Endodermal cell (in vitro differentiated cells): Measurements from ENCODE around the gene EPM2A. TPM values are rescaled to one million over a fixed set of nuclear protein-coding genes. Genes with fewer than 3 reads are reported as not detected.

Source experiments
- DNase-seq: peaks from one replicate; pipeline ENCODE4 v3.0.0-alpha.2; 2017
- H3K27ac ChIP-seq: 2 replicates; pipeline ENCODE4 v1.5.1; 2013; ENCODE audit warnings: mild to moderate bottlenecking, low read depth, low read length, moderate library complexity
- H3K27me3 ChIP-seq: 2 replicates; pipeline ENCODE4 v1.6.1; 2013; ENCODE audit warnings: mild to moderate bottlenecking, low read length, moderate library complexity; ENCODE audit not compliant: insufficient read depth, control insufficient read depth, poor library complexity, severe bottlenecking
- H3K36me3 ChIP-seq: 2 replicates; pipeline ENCODE4 v1.7.0; 2013; ENCODE audit warnings: mild to moderate bottlenecking, low read length, moderate library complexity; ENCODE audit not compliant: control insufficient read depth, insufficient read depth
- H3K4me1 ChIP-seq: one replicate; pipeline ENCODE4 v1.7.0; 2013; ENCODE audit warnings: low read length; ENCODE audit not compliant: control insufficient read depth, insufficient read depth
- H3K4me3 ChIP-seq: 2 replicates; pipeline ENCODE4 v1.5.1; 2013; ENCODE audit warnings: mild to moderate bottlenecking, low read length, moderate library complexity
- H3K9ac ChIP-seq: 2 replicates; pipeline ENCODE4 v1.6.1; 2013; ENCODE audit warnings: mild to moderate bottlenecking, low read length, moderate library complexity; ENCODE audit not compliant: poor library complexity, severe bottlenecking; ENCODE audit errors: extremely low read depth
- H3K9me3 ChIP-seq: 2 replicates; pipeline ENCODE4 v1.6.1; 2013; ENCODE audit warnings: mild to moderate bottlenecking, low read length, moderate library complexity; ENCODE audit not compliant: control insufficient read depth
- H3K27ac Mint-ChIP-seq: 2 replicates; pipeline ENCODE4 v1.8.0; 2020; ENCODE audit warnings: mixed read lengths
- H3K27me3 Mint-ChIP-seq: 2 replicates; pipeline ENCODE4 v1.8.0; 2021; ENCODE audit warnings: mild to moderate bottlenecking, mixed read lengths; ENCODE audit not compliant: insufficient read depth
- H3K36me3 Mint-ChIP-seq: 2 replicates; pipeline ENCODE4 v1.8.0; 2020; ENCODE audit warnings: low read depth, mixed read lengths
- H3K4me1 Mint-ChIP-seq: 2 replicates; pipeline ENCODE4 v1.8.0; 2020; ENCODE audit warnings: mixed read lengths
- H3K4me3 Mint-ChIP-seq: 2 replicates; pipeline ENCODE4 v1.8.0; 2020; ENCODE audit warnings: mild to moderate bottlenecking, moderate library complexity, mixed read lengths
- H3K9me3 Mint-ChIP-seq: 2 replicates; pipeline ENCODE4 v1.8.0; 2020; ENCODE audit warnings: mild to moderate bottlenecking, mixed read lengths
- WGBS, 2 experiments: methylation state at CpG; one replicate each; pipeline versions ENCODE4 v1.1.5 to v1.1.7; 2013; ENCODE audit warnings: missing lambda C conversion rate in 2 of 2, mixed read lengths in 1 of 2; ENCODE audit not compliant: insufficient coverage in 1 of 2, insufficient read length in 1 of 2; 5-methylcytosine and 5-hydroxymethylcytosine counted together
- total RNA-seq, 2 donors: library from RNA; stranded (reverse); fragmentation: NEBNext Ultra II Directional in 1 of 2; extraction: Animal tissue kit (Norgen Biotek cat#: 25700) in 1 of 2; gene quantifications; 2 replicates in 1 of 2; 3 replicates in 1 of 2; pipeline ENCODE4 v1.2.1, GENCODE V29; 2021
- TF ChIP-seq, protein P1 (sequence below): fragments of 200-600 bp; sonication (generic); conservative IDR thresholded peaks from 2 replicates; pipeline ENCODE4 v1.5.0; 2021; ENCODE audit warnings: antibody characterized with exemption, mild to moderate bottlenecking

The EPM2A gene
- total RNA-seq, 2 donors from 2014 or later = 5.1 to 7.2 TPM

DNA sequence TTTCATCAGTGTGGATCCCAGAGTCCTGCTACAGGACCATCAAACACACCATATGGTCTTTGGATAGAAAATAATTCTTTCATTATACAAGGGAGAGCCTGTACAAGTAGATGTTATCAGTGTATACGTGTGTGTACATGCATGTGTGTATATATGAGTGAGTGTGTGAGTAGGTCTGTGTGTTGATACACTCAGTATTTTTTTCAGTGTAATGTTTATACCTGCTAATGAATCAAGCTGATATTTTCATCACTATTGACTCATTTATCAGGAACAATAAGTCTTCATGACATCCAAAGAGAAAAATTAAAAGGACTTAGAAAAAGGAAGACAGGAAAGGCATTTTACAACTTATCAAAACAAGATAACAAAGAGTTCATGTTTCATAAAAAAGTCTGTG, 66.5 kb downstream of the EPM2A start:
- H3K4me3 ChIP-seq = no peak overlapping the region
- H3K36me3 ChIP-seq = no peaks in the 10 kb centered on the region
- no peak overlapping the region for H3K27ac ChIP-seq
- no peak overlapping the region for H3K4me3 Mint-ChIP-seq
- H3K27me3 ChIP-seq = no peaks in the 10 kb centered on the region
- H3K4me1 Mint-ChIP-seq = no peaks in the 10 kb centered on the region
- WGBS, 2 experiments = 94% methylated on average over 1 of the region's 1 CpG; no CpG with 5 or more reads in 1 of the 2 experiments
- no peaks in the 10 kb centered on the region for H3K36me3 Mint-ChIP-seq
- no peak overlapping the region for H3K27ac Mint-ChIP-seq
- peaks cover 6% of the 10 kb centered on the region for H3K9me3 Mint-ChIP-seq
- DNase-seq = no peak
- TF ChIP-seq, protein P1, sequence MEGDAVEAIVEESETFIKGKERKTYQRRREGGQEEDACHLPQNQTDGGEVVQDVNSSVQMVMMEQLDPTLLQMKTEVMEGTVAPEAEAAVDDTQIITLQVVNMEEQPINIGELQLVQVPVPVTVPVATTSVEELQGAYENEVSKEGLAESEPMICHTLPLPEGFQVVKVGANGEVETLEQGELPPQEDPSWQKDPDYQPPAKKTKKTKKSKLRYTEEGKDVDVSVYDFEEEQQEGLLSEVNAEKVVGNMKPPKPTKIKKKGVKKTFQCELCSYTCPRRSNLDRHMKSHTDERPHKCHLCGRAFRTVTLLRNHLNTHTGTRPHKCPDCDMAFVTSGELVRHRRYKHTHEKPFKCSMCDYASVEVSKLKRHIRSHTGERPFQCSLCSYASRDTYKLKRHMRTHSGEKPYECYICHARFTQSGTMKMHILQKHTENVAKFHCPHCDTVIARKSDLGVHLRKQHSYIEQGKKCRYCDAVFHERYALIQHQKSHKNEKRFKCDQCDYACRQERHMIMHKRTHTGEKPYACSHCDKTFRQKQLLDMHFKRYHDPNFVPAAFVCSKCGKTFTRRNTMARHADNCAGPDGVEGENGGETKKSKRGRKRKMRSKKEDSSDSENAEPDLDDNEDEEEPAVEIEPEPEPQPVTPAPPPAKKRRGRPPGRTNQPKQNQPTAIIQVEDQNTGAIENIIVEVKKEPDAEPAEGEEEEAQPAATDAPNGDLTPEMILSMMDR = no peak
- H3K4me1 ChIP-seq = no peaks in the 10 kb centered on the region
- H3K9me3 ChIP-seq = no peaks in the 10 kb centered on the region
- no peaks in the 10 kb centered on the region for H3K27me3 Mint-ChIP-seq
- no peak overlapping the region for H3K9ac ChIP-seq

DNA sequence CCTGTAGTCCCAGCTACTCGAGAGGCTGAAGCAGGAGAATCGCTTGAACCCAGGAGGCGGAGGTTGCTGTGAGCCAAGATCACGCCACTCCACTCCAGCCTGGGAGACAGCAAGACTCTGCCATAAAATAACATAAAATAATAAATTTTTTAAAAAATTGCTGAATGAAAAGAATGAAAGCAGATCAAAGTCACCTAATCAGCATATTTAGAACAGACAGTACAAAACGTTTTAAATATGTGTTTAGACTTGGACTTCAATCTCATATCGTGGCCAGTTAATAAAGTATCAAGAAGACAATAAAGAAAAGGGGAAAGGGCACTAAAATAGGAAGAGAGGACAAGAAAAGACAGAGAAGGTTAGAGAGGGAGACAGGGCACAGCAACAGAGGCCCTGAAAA, 74.6 kb downstream of the EPM2A start:
- H3K27ac ChIP-seq = no peak overlapping the region
- no peak for DNase-seq
- no peaks in the 10 kb centered on the region for H3K36me3 ChIP-seq
- H3K27me3 ChIP-seq = no peaks in the 10 kb centered on the region
- WGBS, 2 experiments = 91 to 96% methylated on average over 3 to 5 of the region's 6 CpGs
- no peak overlapping the region for H3K4me3 Mint-ChIP-seq
- no peaks in the 10 kb centered on the region for H3K4me1 ChIP-seq
- TF ChIP-seq, protein P1 = no peak
- H3K4me1 Mint-ChIP-seq = peaks cover 3% of the 10 kb centered on the region
- H3K9ac ChIP-seq = no peak overlapping the region
- peaks cover 7% of the 10 kb centered on the region for H3K9me3 Mint-ChIP-seq
- H3K27ac Mint-ChIP-seq = peak overlapping the region; percentile 48
- H3K4me3 ChIP-seq = no peak overlapping the region
- no peaks in the 10 kb centered on the region for H3K27me3 Mint-ChIP-seq
- no peaks in the 10 kb centered on the region for H3K9me3 ChIP-seq
- H3K36me3 Mint-ChIP-seq = no peaks in the 10 kb centered on the region

DNA sequence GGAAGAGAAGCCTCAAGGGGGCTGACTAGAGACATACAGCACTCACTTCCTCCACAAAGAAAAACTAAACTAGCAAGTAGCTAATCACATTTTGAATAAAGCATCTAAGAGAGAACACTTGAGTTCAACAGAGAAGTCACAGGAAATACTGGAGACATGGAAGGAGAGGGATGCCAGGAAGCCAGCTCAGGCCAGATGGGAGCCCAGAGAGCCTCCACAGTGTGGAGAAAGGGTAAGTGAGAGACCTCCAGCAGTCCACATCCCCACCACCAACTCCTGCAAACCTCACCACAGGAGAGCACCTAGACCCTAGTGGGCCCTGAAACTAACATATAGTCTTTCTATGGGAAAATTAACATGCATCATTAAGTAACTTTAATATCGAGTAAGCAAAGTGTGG, 79.2 kb downstream of the EPM2A start:
- Mint-ChIP-seq H3K27me3 (no peaks in the 10 kb centered on the region), H3K4me1 (peaks cover 3% of the 10 kb centered on the region), H3K36me3 (no peaks in the 10 kb centered on the region), H3K9me3 (no peaks in the 10 kb centered on the region), H3K4me3 (no peak overlapping the region), H3K27ac (no peak overlapping the region)
- no peak overlapping the region for H3K9ac ChIP-seq
- 86% methylated on average over 1 of the region's 1 CpG; no CpG with 5 or more reads in 1 of the 2 experiments for WGBS, 2 experiments
- no peak overlapping the region for H3K27ac ChIP-seq
- H3K9me3 ChIP-seq = no peaks in the 10 kb centered on the region
- no peaks in the 10 kb centered on the region for H3K4me1 ChIP-seq
- H3K27me3 ChIP-seq = no peaks in the 10 kb centered on the region
- DNase-seq = no peak
- no peaks in the 10 kb centered on the region for H3K36me3 ChIP-seq
- no peak overlapping the region for H3K4me3 ChIP-seq
- TF ChIP-seq, protein P1 = no peak
